ENCODE measurements around the gene GUCY1A1. TPM values are rescaled to one million over a fixed set of nuclear protein-coding genes. Genes with fewer than 3 reads are reported as not detected.

Gene GUCY1A1
- polyA plus RNA-seq, 1 donor from 2014 or later, result 13.6 TPM

DNA sequence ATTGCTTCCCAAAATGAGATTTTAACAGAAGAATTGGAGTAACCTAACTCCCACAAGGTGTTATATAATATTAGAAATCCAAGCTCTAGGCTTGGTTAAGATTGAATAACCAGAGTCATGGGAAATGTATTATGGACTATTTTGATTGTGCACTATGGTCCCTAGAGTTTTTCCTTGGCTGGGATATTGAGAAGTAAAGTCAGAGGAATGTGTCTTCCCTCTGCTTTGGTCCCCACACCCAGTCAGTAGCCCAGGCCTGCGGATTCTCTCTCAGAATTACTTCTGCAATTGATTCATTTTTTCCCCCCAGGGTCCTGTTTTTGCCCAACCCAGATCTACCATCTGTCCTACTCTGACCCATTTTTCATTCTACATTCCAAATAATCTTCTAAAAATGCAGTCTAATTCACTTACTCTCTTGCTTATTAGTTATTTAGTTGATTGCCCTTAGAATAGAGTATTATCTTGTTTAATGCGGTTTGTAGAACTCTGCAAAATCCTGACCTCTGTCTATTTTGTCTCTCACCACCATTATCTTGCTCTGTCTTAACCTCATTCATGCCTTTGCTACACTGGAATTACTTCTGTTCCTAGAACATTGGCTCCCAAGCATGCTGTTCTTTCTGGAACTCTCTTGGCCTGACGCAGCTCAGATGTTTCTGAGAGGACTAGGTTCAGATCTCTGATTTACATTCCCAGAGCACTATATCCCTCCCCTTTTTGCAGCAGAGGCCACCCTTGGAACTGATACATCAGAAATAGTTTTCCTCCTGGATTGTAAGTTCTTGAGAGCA, 23.6 kb downstream of the GUCY1A1 start:
- Histone ChIP-seq H3K27me3 (ENCODE audit: insufficient read depth, low read depth, low read length) (no peaks in the 10 kb centered on the region), H3K4me2 (ENCODE audit: low read length) (no peak overlapping the region), H3F3A (ENCODE audit: insufficient read depth, low read length, poor library complexity, severe bottlenecking) (no peaks in the 10 kb centered on the region), H3K36me3 (ENCODE audit: insufficient read depth, low read length) (no peaks in the 10 kb centered on the region), H3K79me2 (replicated peaks; ENCODE audit: insufficient read depth, low read length) (no peaks in the 10 kb centered on the region), H3K27ac (ENCODE audit: low read length) (no peak overlapping the region), H3K4me3 (ENCODE audit: low read length) (no peak overlapping the region), H3K9me2 (ENCODE audit: insufficient read depth, low read length) (no peaks in the 10 kb centered on the region), H4K20me1 (ENCODE audit: insufficient read depth) (no peaks in the 10 kb centered on the region), H3K9ac (ENCODE audit: low read length) (no peak overlapping the region), H3K9me3 (ENCODE audit: low read length) (no peaks in the 10 kb centered on the region), H2AFZ (ENCODE audit: low read depth, low read length) (no peak overlapping the region)
- TF ChIP-seq SMC3 (conservative IDR thresholded peaks at IDR 0.05; ENCODE audit: poor library complexity), result no peak
- no peak for TF ChIP-seq POLR2AphosphoS5 (IDR thresholded peaks at IDR 0.05)
- no peak for TF ChIP-seq TAF1 (IDR thresholded peaks at IDR 0.05; ENCODE audit: low read depth)
- TF ChIP-seq EZH2 (IDR thresholded peaks at IDR 0.05; ENCODE audit: borderline replicate concordance, insufficient read depth, low read length, poor library complexity, severe bottlenecking), result no peak
- TF ChIP-seq, protein P1, sequence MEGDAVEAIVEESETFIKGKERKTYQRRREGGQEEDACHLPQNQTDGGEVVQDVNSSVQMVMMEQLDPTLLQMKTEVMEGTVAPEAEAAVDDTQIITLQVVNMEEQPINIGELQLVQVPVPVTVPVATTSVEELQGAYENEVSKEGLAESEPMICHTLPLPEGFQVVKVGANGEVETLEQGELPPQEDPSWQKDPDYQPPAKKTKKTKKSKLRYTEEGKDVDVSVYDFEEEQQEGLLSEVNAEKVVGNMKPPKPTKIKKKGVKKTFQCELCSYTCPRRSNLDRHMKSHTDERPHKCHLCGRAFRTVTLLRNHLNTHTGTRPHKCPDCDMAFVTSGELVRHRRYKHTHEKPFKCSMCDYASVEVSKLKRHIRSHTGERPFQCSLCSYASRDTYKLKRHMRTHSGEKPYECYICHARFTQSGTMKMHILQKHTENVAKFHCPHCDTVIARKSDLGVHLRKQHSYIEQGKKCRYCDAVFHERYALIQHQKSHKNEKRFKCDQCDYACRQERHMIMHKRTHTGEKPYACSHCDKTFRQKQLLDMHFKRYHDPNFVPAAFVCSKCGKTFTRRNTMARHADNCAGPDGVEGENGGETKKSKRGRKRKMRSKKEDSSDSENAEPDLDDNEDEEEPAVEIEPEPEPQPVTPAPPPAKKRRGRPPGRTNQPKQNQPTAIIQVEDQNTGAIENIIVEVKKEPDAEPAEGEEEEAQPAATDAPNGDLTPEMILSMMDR (IDR thresholded peaks at IDR 0.05; ENCODE audit: poor library complexity, severe bottlenecking), result no peak
- TF ChIP-seq MXI1 (conservative IDR thresholded peaks at IDR 0.05; ENCODE audit: poor library complexity, severe bottlenecking), result no peak
- TF ChIP-seq, protein P2, sequence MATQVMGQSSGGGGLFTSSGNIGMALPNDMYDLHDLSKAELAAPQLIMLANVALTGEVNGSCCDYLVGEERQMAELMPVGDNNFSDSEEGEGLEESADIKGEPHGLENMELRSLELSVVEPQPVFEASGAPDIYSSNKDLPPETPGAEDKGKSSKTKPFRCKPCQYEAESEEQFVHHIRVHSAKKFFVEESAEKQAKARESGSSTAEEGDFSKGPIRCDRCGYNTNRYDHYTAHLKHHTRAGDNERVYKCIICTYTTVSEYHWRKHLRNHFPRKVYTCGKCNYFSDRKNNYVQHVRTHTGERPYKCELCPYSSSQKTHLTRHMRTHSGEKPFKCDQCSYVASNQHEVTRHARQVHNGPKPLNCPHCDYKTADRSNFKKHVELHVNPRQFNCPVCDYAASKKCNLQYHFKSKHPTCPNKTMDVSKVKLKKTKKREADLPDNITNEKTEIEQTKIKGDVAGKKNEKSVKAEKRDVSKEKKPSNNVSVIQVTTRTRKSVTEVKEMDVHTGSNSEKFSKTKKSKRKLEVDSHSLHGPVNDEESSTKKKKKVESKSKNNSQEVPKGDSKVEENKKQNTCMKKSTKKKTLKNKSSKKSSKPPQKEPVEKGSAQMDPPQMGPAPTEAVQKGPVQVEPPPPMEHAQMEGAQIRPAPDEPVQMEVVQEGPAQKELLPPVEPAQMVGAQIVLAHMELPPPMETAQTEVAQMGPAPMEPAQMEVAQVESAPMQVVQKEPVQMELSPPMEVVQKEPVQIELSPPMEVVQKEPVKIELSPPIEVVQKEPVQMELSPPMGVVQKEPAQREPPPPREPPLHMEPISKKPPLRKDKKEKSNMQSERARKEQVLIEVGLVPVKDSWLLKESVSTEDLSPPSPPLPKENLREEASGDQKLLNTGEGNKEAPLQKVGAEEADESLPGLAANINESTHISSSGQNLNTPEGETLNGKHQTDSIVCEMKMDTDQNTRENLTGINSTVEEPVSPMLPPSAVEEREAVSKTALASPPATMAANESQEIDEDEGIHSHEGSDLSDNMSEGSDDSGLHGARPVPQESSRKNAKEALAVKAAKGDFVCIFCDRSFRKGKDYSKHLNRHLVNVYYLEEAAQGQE (IDR thresholded peaks at IDR 0.05; ENCODE audit: borderline replicate concordance), result no peak
- TF ChIP-seq RAD21 (conservative IDR thresholded peaks at IDR 0.05), result no peak
- TF ChIP-seq EP300 (conservative IDR thresholded peaks at IDR 0.05; ENCODE audit: poor library complexity, severe bottlenecking), result no peak

DNA sequence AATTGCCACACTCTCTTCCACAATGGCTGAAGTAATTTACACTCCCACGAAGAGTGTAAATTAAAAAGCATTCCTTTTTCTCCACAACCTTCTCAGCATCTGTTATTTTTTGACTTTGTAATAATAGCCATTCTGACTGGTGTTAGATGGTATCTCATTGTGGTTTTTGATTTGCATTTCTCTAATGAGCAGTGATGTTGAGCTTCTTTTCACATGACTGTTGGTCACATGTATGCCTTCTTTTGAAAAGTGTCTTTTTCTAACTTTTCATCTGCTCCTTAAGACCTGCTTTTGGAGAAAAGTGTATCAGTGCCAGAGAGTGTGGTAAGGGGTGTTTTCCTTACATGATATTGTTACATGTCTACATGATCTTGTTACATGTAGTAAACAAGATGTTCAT, 25.7 kb downstream of the GUCY1A1 start:
- no peaks in the 10 kb centered on the region for H3K79me2 ChIP-seq (replicated peaks; ENCODE audit: insufficient read depth, low read length)
- no peak overlapping the region for H3K4me3 ChIP-seq (ENCODE audit: low read length)
- no peak overlapping the region for H3K9ac ChIP-seq (ENCODE audit: low read length)
- H3K4me2 ChIP-seq (ENCODE audit: low read length), result no peak overlapping the region
- no peaks in the 10 kb centered on the region for H3K9me3 ChIP-seq (ENCODE audit: low read length)
- TF ChIP-seq TAF1 (IDR thresholded peaks at IDR 0.05; ENCODE audit: low read depth), result no peak
- no peak for TF ChIP-seq POLR2AphosphoS5 (IDR thresholded peaks at IDR 0.05)
- no peak for TF ChIP-seq SMC3 (conservative IDR thresholded peaks at IDR 0.05; ENCODE audit: poor library complexity)
- no peak for TF ChIP-seq RAD21 (conservative IDR thresholded peaks at IDR 0.05)
- no peak for TF ChIP-seq EZH2 (IDR thresholded peaks at IDR 0.05; ENCODE audit: borderline replicate concordance, insufficient read depth, low read length, poor library complexity, severe bottlenecking)
- TF ChIP-seq, protein P1 (IDR thresholded peaks at IDR 0.05; ENCODE audit: poor library complexity, severe bottlenecking), result no peak
- TF ChIP-seq EP300 (conservative IDR thresholded peaks at IDR 0.05; ENCODE audit: poor library complexity, severe bottlenecking), result no peak
- no peak for TF ChIP-seq MXI1 (conservative IDR thresholded peaks at IDR 0.05; ENCODE audit: poor library complexity, severe bottlenecking)
- TF ChIP-seq, protein P2 (IDR thresholded peaks at IDR 0.05; ENCODE audit: borderline replicate concordance), result no peak
- no peaks in the 10 kb centered on the region for H3F3A ChIP-seq (ENCODE audit: insufficient read depth, low read length, poor library complexity, severe bottlenecking)
- no peaks in the 10 kb centered on the region for H3K27me3 ChIP-seq (ENCODE audit: insufficient read depth, low read depth, low read length)
- H3K36me3 ChIP-seq (ENCODE audit: insufficient read depth, low read length), result no peaks in the 10 kb centered on the region
- H3K9me2 ChIP-seq (ENCODE audit: insufficient read depth, low read length), result no peaks in the 10 kb centered on the region
- no peak overlapping the region for H2AFZ ChIP-seq (ENCODE audit: low read depth, low read length)
- no peaks in the 10 kb centered on the region for H4K20me1 ChIP-seq (ENCODE audit: insufficient read depth)
- H3K27ac ChIP-seq (ENCODE audit: low read length), result no peak overlapping the region

All from neural cell (in vitro differentiated cells).